Measurements from ENCODE around the gene FBXW5. TPM values are rescaled to one million over a fixed set of nuclear protein-coding genes. Genes with fewer than 3 reads are reported as not detected.

FBXW5 gene
- total RNA-seq, 2 experiments from 2014 or later: 63.3 to 89.6 TPM

DNA sequence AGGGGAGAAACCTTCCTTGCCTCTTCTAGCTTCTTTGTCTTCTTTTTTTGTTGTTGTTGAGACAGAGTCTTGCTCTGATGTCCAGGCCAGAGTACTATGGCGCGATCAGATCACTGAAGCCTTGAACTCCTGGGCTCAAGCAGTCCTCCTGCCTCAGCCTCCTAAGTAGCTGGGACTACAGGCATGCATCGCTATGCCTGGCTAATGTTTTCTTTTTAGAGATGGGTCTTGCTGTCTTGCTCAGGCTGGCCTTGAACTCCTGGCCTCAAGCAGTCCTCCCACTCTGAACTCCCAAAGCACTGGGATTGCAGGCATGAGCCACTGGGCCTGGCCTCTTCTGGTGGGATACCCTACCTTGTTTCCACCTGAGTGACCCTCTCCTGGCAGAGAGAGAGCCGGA lies 44.3 kb upstream of the FBXW5 start:
- peaks cover 9% of the 10 kb centered on the region for H3K4me1 ChIP-seq (ENCODE audit: insufficient read depth, low read length, poor library complexity, severe bottlenecking)
- TF ChIP-seq EZH2phosphoT487 (IDR thresholded peaks at IDR 0.05; ENCODE audit: borderline replicate concordance, low read depth, low read length): no peak
- TF ChIP-seq, protein P1, sequence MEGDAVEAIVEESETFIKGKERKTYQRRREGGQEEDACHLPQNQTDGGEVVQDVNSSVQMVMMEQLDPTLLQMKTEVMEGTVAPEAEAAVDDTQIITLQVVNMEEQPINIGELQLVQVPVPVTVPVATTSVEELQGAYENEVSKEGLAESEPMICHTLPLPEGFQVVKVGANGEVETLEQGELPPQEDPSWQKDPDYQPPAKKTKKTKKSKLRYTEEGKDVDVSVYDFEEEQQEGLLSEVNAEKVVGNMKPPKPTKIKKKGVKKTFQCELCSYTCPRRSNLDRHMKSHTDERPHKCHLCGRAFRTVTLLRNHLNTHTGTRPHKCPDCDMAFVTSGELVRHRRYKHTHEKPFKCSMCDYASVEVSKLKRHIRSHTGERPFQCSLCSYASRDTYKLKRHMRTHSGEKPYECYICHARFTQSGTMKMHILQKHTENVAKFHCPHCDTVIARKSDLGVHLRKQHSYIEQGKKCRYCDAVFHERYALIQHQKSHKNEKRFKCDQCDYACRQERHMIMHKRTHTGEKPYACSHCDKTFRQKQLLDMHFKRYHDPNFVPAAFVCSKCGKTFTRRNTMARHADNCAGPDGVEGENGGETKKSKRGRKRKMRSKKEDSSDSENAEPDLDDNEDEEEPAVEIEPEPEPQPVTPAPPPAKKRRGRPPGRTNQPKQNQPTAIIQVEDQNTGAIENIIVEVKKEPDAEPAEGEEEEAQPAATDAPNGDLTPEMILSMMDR (conservative IDR thresholded peaks at IDR 0.05; ENCODE audit: low read length): no peak
- no peaks in the 10 kb centered on the region for H3K9me2 ChIP-seq (ENCODE audit: insufficient read depth, low read length)
- 0 out of 2 replicates have a peak, but pooled peaks cover 3% of the 10 kb centered on the region for H3K36me3 ChIP-seq (ENCODE audit: insufficient read depth, low read length)
- no peak overlapping the region for H3K4me3 ChIP-seq (ENCODE audit: low read depth, low read length, poor library complexity, severe bottlenecking)
- no peak overlapping the region for H3K27ac ChIP-seq (ENCODE audit: low read depth, low read length, poor library complexity, severe bottlenecking)
- ChIA-PET CTCF (ENCODE audit: unreplicated experiment) (no interaction called here), POLR2A (no interaction called here)
- no TSS peak for BruUV-seq (replicated peaks)
- H4K20me1 ChIP-seq (ENCODE audit: insufficient read depth, low read length): no peaks in the 10 kb centered on the region
- no peaks in the 10 kb centered on the region for H3K9me3 ChIP-seq (ENCODE audit: low read length)
- intact Hi-C loops (cut with micrococcal nuclease; ENCODE audit: unreplicated experiment): no loop called here
- no peak overlapping the region for H2AFZ ChIP-seq (ENCODE audit: low read length)
- DNase-seq (ENCODE audit: low spot score): no peak
- H3K79me2 ChIP-seq (ENCODE audit: insufficient read depth, low read depth, low read length): no peaks in the 10 kb centered on the region; the same call in 1 of the 2 replicates
- no peak overlapping the region for H3K4me2 ChIP-seq (ENCODE audit: low read length)

DNA sequence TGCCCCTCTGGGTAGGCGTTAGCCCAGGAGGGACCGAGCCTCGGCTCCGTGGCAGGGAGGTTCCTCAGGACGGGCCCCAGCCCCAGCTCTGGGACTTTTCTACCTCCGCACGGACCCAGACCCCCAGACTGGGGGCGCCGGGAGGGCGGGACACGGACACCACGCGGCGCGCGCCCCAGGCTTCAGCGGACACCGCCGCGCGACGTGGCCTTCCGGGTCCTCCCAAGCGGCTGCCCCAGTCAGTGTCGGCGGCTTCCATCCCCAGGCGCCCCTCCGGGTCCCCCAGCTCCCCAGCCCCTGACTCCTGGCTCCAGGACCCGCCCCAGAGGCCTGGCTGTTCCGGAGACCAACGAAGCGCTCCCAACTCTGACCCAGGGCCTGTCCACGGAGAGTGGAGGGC lies 41.3 kb upstream of the FBXW5 start:
- ChIA-PET CTCF (ENCODE audit: unreplicated experiment) (no interaction called here), POLR2A (no interaction called here)
- Histone ChIP-seq H3K4me2 (ENCODE audit: low read length) (no peak overlapping the region), H3K4me1 (ENCODE audit: insufficient read depth, low read length, poor library complexity, severe bottlenecking) (no peaks in the 10 kb centered on the region), H3K27ac (ENCODE audit: low read depth, low read length, poor library complexity, severe bottlenecking) (no peak overlapping the region), H3K4me3 (ENCODE audit: low read depth, low read length, poor library complexity, severe bottlenecking) (no peak overlapping the region), H3K9me2 (ENCODE audit: insufficient read depth, low read length) (no peaks in the 10 kb centered on the region), H2AFZ (ENCODE audit: low read length) (no peak overlapping the region), H3K9me3 (ENCODE audit: low read length) (no peaks in the 10 kb centered on the region), H4K20me1 (ENCODE audit: insufficient read depth, low read length) (no peaks in the 10 kb centered on the region), H3K79me2 (ENCODE audit: insufficient read depth, low read depth, low read length) (no peaks in the 10 kb centered on the region), H3K36me3 (ENCODE audit: insufficient read depth, low read length) (no peaks in the 10 kb centered on the region)
- intact Hi-C loops (cut with micrococcal nuclease; ENCODE audit: unreplicated experiment): no loop called here
- DNase-seq (ENCODE audit: low spot score): no peak
- BruUV-seq (replicated peaks): no TSS peak
- TF ChIP-seq, protein P1 (conservative IDR thresholded peaks at IDR 0.05; ENCODE audit: low read length): no peak
- TF ChIP-seq EZH2phosphoT487 (IDR thresholded peaks at IDR 0.05; ENCODE audit: borderline replicate concordance, low read depth, low read length): no peak

DNA sequence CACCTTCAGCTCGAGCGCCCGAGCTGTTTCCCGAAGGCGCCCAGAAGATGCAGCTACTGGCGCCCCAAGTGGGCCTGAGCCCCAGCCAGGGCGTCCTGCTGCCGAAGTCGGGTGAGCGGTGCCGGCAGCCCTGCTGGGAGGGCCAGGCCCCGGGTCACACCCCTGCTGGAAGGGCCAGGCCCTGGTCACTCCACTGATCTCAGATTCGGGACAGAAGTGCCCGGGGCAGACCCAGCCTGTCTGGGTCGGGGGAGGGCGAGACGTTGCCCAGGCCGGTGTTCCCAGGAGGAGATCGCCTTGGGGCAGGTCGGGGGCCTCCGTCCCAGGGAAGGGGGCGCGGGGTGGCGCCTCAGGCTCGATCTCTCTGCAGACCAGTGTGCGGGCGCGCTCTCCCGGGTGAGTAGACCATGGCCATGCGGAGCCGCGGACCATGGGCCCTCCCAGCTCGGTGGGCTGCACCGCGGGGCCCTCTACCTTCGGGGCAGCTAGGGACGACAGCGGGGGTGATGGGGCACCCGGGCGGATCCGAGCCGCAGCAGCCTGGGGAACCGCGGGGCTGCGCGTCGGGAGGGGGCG lies 40.6 kb upstream of the FBXW5 start:
- TF ChIP-seq, protein P1 (conservative IDR thresholded peaks at IDR 0.05; ENCODE audit: low read length): no peak
- no peak for TF ChIP-seq EZH2phosphoT487 (IDR thresholded peaks at IDR 0.05; ENCODE audit: borderline replicate concordance, low read depth, low read length)
- Histone ChIP-seq H3K4me3 (ENCODE audit: low read depth, low read length, poor library complexity, severe bottlenecking) (no peak overlapping the region), H2AFZ (ENCODE audit: low read length) (no peak overlapping the region), H3K4me2 (ENCODE audit: low read length) (no peak overlapping the region), H4K20me1 (ENCODE audit: insufficient read depth, low read length) (no peaks in the 10 kb centered on the region), H3K4me1 (ENCODE audit: insufficient read depth, low read length, poor library complexity, severe bottlenecking) (no peaks in the 10 kb centered on the region), H3K36me3 (ENCODE audit: insufficient read depth, low read length) (no peaks in the 10 kb centered on the region), H3K9me3 (ENCODE audit: low read length) (no peaks in the 10 kb centered on the region), H3K9me2 (ENCODE audit: insufficient read depth, low read length) (no peaks in the 10 kb centered on the region), H3K27ac (ENCODE audit: low read depth, low read length, poor library complexity, severe bottlenecking) (no peak overlapping the region), H3K79me2 (ENCODE audit: insufficient read depth, low read depth, low read length) (no peaks in the 10 kb centered on the region)
- POLR2A ChIA-PET: no interaction called here
- BruUV-seq (replicated peaks): no TSS peak
- CTCF ChIA-PET (ENCODE audit: unreplicated experiment): no interaction called here
- intact Hi-C loops (cut with micrococcal nuclease; ENCODE audit: unreplicated experiment): no loop called here
- no peak for DNase-seq (ENCODE audit: low spot score)
